ENCODE measurements around the gene SEMA5B.

Gene SEMA5B, protein sequence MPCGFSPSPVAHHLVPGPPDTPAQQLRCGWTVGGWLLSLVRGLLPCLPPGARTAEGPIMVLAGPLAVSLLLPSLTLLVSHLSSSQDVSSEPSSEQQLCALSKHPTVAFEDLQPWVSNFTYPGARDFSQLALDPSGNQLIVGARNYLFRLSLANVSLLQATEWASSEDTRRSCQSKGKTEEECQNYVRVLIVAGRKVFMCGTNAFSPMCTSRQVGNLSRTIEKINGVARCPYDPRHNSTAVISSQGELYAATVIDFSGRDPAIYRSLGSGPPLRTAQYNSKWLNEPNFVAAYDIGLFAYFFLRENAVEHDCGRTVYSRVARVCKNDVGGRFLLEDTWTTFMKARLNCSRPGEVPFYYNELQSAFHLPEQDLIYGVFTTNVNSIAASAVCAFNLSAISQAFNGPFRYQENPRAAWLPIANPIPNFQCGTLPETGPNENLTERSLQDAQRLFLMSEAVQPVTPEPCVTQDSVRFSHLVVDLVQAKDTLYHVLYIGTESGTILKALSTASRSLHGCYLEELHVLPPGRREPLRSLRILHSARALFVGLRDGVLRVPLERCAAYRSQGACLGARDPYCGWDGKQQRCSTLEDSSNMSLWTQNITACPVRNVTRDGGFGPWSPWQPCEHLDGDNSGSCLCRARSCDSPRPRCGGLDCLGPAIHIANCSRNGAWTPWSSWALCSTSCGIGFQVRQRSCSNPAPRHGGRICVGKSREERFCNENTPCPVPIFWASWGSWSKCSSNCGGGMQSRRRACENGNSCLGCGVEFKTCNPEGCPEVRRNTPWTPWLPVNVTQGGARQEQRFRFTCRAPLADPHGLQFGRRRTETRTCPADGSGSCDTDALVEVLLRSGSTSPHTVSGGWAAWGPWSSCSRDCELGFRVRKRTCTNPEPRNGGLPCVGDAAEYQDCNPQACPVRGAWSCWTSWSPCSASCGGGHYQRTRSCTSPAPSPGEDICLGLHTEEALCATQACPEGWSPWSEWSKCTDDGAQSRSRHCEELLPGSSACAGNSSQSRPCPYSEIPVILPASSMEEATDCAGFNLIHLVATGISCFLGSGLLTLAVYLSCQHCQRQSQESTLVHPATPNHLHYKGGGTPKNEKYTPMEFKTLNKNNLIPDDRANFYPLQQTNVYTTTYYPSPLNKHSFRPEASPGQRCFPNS

DNA sequence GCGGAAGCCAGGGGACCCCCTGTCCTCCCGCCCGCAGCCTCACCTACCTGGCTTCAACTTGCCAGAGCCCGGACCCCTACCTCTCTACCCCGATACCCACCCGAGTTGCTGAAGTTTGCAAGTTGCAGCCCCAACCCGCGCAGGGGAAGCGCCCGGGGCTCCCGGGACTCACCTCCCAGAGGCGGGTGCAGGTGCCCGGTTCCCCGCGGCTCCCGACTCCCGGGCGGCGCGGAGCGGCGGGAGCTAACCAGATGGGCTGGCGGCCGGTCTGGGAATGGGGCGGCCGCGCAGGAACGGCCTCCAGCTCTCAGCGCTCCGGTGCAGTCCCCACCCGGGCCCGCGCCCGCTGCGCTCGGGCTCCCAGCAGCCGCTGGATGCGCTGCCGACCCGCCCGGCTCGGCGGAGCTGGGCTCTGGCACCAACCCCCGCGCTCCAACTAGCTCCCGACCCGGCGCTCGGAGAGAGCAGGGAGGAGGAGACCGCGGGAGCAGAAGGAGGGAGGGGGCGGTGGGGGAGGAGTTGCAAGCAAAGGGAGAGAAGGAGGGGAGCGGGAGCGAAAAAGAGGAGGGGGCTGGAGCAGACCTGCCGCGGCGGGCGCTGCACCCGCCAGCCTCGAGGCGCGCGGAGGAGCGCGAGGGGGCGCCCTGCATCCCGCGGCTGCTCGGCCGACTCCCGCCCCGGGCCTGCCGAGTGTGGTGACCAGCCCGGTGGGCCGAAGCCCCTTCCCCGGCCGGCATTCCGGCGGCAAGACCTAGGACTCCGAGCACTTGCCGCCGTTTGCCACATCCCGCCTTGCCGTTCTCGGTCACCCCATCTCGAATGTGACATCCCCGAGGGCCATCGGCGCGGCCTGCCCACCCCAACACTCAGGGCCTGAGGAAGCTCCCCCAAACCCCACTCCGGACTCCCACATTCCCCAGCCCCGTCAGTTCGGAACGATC is at the start of gene SEMA5B:
Gene SEMA5B, minus strand, starts transcription at position 472 of the 941 bp plus-strand sequence. CDS start 66,500 bp downstream, outside the sequence.
- no peak for DNase-seq

DNA sequence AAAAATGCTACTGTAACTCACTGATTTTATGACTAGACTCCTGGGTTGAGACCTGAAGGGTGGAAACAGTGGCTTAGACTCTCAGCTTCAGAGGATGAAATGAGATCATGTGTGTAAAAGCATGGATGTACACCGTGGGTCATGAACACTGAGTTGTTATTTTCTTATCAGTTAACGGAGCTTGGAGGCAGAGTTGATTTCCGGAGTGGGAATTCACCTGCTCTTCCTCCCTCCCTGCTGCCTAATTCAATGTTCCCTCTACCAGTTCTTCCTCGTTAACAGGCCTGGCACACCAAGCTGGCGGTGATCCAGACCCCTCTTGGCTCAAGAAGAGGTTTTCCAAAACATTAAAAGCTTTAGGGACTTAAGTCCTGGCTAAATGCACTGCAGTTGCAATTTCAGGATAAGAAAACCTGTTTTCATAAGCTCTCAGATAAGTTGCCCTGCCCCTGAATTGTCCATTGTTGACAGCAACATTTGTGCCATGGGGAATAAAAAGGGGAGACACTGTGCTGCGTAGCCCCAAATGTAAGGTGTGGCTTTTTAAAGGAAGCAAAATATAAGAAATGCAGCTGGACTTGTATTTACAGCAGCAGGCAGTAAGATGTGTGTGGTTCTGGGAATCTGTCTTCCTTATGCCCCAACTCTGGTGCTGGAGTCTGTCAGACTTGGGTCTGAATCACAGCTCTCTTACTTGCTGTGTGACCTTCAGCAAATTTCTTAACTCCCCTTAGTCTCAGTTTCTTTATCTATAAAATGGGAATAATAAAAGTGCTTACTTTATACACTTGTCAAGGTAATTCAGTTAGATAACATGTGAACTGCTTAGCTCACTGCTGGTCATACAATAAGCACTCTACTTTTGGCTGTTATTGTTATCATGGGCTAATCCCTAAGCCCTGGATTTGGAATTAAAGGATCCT is 49.2 kb upstream of the SEMA5B start:
- no peak for DNase-seq

DNA sequence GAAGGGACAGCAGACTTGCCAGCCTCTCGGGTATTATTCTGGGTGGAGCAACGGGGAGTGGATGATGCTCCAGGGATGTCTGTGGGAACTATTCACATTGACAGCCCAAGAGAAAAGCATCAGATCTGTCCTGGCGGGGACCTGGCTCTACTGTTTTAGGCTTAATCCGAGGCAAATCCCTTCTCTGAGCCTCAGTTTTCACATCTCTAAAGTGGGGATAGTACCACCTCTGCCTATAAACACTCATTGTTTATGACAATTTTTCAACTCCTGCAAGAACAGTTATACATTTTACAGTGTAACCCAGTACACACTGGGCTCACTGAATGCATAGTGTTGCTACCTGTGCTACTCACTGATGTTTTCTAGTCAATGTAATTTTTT is 48.5 kb upstream of the SEMA5B start:
- DNase-seq: no peak

DNA sequence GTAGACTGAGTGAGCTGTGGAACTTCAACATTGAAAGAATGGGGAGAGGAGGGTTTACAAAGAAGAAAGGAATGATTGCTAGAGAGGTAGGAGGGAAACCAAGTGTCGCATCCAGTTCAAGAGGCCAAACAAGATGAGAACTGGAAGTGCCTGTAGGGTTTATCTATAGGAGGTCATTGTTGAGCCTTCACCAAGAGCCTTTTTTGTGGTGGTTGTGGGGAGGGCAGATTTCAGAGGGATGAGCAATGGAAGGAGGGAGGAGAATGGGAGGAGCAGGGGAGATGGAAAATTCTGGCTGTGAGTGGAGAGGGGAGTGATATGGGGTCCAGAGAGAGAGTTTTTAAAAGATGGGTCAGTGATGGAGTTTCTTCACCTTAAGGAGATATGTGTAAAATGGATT is 47.8 kb upstream of the SEMA5B start:
- DNase-seq: no peak

DNA sequence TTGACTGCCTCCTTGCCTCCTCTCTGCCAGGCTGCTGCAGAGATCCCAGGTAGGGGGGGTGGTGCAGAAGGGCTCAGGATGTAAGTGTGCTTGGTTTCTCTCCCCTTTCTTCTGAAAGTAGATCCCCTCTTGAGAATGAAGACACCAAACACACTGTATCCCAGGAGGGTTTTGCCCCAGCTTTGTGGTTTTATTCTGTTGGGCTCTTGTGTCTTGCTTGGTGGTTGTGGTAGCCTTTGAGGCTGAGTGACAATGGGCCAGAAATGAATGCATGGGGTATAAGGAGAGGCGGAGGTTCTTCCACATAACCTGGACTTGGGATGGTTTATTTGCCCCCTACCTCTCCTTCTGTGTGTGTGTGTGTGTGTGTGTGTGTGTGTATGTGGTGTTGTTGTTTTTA is 45.0 kb upstream of the SEMA5B start:
- DNase-seq: no peak

DNA sequence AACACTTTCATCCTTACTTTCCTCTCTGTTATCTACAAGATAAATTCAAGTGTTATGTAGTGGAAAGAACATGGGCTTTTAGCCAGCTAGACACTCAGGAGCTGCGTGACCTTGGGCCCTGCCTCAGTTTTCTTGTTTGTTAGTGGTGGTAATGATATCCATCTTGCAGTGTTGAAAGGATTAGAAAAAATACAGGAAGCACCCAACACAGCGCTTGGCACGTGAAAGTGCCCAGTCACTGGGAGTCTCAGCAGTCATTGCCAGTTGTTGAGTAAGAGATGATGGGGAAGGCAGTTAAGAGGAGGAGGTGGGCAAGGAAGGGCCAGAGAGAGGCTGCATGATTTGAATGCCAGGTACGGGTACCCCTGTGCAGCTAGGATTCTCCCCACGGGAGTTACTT is 44.6 kb upstream of the SEMA5B start:
- no peak for DNase-seq

DNA sequence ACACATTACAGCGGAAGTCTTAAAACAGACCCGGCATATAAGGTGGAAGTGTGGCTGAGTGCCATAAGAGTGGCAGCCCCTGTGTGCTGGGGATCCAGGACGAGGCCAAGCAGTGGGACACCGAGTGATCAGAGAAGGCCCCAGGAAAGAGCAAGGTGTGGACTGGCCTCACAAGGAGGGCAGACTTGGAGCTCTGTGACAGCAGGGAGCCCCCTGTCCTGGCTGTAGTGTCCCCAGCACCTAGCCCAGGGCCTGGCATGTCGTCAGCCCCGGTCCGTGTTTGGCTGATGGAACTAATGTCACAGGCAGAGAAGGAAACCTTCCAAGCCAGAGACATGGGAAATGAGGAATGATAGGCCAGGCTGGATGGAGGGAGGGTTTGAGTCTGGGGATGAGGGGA is 44.0 kb upstream of the SEMA5B start:
- DNase-seq: no peak

DNA sequence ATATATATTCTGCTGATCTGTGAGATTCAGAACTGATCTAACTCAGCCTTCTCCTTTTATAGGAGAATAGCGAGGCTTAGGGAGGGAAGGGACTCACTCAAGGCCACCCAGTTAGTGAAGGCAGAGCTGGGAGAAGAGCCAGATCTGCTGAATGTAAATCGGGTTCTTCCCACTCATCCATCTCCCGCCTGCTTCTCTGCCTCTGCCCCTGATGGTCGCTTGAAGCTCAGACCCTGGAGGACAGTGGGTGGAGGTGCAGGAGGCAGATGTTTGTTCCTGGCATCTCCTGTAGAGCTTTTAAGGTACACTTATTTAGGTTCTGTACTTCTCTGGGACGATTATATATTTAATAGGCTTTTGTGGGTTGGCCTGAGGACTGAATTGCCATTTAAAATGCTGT is 43.6 kb upstream of the SEMA5B start:
- DNase-seq: no peak

DNA sequence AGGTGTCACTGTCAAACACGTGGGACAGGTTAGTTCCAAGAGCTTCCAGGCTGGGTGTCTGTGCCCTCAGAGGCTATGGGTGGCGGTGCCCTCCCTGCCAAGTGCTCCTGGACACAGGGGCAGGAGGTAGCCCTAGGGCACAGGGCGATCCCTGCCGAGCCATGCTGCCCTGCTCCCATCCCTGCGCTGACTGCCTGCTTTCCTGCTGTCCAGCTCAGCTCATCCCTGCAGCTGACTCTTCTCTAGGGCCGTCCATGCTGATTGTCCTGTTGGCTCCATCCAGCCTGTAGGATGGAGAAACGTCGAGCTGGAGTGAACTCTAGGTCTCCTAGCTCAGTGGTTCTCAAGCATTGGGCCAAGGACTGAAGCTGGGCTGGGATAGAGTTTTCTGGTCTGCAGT is 42.9 kb upstream of the SEMA5B start:
- no peak for DNase-seq

DNA sequence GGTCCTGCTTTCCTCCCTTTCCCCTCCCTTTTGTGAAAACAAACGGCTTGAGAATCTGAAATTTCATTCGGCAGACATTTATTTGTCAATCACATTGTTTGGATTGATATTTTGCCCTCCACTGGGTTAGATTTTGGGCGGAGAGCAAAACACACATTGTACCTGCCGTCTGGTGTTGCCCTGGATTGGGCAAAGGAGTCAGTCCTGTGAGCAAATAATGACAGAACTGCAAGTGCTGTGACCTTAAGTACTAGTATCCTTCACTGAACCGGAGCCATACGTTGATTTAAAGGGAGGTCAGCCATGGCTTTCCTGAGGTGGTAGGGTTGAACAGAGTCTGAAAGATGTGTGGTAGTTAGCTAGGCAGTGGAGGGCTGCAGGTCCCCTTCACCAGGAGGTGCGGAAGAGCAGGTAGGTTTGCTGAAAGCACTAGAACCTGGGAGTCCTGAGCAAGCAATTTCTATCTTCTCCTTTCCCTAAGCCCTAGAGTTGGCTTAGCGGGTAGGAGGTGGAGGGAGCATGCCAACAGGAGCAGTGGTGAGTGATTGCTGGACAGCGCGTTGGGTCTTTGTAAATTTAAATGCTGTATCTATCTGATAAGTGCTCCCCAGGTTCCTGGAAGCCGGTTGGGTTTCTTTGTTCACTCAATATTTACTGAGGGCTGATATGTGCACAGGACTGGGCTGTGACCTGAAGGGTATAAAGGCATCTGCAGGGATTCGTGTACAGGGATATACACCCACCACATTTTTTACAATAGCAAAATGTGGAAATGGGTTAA is 41.2 kb upstream of the SEMA5B start:
- DNase-seq: no peak

DNA sequence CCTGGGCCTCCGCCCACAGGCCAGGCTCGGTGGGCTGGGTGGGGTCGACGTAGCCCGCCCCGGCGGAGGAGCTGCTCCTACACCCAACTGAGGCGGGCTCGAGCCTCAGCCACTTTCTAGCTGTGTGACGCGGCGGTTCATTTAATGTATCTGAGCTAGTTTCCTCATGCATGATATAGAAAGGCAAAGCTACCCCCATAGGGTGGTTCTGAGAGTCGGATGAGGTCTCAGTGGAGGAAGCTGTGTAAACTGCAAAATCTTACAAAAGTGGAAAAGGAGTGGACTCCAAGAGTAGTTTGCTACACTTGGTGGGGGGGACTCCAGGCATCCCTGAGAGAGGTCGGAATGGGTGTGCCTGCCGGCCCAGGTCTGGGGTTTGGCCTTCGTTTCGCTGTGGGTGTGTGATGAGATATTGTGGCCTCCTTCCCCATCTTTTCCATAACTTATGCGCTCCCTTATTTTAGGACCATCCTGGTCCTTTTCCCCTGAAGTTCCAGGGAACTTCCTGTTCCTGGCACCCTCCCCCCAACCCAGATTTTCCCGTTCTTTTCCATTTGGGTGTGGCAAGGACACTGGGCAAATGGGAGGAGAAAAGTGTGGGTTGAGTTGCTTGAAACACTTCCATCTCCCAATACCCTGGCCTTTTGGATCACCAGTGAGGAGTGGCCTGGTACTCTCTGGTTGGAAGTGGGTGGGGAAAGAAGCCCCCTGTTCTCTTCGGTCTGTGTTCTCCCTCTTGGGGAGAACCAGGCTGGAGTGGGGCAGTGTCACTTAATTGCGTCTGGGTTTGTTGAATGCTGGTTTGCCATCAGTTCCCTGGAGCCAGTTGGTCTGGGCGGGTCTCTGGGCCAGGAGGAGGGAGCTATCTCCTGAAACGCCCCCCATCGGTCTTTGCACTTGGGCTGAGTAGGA is 40.4 kb upstream of the SEMA5B start:
- peak; percentile 36 for DNase-seq

DNA sequence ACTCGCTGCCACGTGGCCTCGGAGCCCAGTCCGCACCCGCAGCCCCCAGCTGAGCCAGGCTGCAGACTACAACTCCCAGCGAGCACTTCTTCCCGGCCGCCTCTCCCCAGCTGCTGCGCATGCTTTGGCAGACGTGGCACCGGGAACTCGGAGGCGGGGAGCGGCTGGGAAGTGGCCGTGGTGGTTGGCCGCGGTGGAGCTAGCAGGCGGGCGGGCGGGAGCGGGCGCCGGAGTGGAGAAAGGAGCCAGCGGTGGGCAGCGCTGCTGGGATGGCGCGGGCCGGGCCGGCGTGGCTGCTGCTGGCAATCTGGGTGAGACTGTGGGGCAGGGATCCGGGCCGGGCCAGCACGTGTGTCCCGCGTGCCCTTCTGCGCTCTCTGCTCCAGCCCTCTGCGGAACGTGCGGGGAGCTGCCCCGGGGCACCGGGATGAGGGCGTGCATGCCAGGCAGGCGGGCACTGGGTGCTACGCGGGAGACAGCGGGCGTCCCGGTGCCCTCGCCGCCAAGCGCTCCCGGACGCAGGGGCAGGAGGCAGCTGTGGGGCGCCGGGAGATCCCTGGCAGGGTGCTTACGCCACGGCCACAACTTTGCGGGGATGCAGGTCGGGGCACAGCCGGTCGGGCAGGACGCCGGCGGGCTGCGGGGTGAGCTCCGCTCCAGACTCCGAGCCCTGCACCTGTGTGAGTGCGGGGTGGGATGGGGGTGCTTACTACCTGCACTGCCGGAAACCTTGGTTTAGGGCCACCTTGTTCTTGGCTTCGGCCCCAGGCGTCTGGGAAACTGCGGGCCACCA is 39.5 kb upstream of the SEMA5B start, which contains the start of gene PDIA5:
Gene PDIA5, plus strand, starts transcription at position 130 of the 793 bp plus-strand sequence. Its CDS starts 140 bp downstream, at position 270.
- peak; percentile 89 for DNase-seq

DNA sequence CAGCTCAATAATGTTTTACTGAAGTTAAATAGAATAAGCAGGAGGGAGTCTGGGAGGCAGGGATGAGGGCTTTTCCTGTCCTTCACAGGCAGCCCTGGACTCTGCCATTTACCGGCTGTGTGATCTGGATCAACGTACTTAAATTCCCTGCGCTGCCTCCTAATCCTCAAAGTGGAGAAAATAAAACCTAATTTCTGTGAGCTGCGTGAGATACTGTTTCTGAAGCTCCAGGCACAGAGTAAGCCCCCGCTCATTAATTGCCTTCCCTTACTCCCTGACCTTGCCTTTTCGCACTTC is 39.0 kb upstream of the SEMA5B start:
- DNase-seq: no peak

DNA sequence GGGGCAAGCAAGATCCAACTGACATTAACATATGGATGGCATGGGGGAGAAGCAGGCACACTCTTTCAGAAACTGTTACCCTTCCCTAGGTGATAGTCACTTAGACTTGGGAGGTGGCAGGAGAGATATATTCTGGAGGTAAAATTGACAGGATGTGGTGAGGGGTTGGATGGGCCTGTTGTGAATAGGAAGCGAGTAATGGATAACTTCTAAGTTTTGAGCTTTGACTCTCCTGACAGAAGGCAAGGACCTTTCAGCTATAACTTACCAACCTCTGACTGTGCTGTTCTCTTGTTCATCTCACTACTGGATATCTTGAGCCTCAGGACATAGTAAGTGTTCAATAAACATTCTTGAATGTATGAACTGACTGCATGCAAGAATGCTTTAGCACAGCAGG is 37.4 kb upstream of the SEMA5B start:
- DNase-seq: peak; percentile 59

DNA sequence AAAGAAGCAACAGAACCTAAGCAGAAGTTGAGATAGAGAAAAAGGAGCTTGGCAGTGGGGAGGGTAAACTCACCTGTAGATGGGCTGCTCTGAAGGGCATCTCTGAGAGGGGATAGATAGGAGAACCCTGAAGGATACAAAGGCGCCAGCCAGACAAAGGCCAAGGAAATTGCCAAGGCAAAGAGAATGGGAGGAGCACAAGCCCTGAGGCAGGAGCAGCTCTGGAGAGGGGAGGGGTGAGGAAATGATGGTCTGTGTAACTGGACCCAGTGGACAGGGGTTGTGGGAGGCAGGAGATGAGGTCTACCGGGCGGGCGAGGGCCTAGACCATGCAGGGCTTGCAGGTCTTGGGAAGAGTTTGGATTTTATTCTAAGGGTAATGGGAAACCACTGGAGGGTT is 36.9 kb upstream of the SEMA5B start:
- DNase-seq: no peak

DNA sequence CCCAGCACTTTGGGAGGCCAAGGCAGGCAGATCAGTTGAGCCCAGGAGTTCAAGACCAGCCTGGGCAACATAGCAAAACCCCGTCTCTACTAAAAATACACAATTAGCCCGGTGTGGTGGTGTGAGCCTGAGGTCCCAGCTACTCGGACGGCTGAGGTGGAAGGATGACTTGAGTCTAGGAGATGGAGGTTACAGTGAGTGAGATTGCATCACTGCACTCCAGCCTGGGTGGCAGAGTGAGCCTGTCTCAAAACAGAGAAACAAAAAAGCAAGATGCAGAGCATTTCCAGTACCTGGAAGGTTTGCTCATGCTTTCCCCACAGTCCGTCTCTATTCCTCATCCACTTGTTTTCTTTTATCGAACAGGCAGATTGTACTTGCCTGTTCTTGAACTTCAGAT is 35.5 kb upstream of the SEMA5B start:
- DNase-seq: no peak

DNA sequence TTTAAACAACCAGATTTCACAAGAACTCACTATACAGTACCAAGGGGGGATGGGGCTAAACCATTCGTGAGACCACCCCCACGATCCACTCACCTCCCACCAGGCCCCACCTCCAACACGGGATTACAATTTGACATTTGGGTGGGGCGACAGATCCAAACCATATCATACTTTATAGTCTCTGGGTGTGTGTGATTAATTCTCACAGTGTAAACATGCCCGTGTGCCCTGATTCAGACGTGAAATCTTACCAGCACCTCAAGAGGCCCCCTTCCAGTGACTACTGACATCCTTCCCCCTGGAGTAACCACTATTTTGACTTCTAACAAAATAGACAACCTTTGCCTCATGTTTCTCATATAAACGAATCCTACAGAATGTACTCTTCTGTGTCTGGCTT is 34.3 kb upstream of the SEMA5B start:
- no peak for DNase-seq

DNA sequence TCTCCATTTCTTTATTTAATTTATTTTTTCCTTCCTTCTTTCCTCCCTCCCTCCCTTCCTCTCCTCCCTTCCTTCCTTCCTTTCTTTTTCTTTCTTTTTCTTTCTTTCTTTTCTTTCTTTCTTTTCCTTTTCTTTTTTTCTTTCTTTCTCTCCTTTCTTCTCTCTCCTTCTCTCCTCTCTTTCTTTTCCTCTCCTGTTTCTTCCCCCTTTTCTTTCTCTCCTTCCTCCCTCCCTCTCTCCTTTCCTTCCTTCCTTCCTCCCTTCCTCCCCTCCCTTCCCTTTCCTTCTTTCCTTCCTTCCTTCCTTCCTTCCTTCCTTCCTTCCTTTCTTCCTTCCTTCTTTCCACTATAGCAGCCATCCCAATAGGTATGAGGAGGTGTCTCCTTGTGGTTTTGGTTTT is 32.5 kb upstream of the SEMA5B start:
- DNase-seq: no peak

DNA sequence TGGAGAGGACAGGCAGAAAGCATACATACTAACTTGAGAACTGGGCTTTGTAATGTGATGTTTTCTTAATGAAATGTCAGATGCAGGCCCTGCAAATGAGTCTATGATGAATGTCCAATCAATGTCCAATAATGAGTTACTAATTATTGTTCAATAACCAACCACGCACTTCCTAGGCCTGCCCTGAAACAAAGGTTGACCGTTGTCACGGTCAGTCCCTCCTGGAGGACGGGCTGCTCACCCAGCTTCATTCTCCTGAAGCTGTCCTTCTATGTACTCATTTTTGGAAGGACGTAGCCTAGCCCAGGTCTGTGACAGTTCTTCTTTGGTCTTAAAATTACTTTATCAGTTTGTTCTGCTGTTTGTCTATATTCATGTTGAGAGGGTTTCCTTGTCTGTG is 30.9 kb upstream of the SEMA5B start:
- DNase-seq: no peak
